Lower lobe of right lung (tissue), 2 donors: ENCODE results near the gene SLC8A1. TPM values are rescaled to one million over a fixed set of nuclear protein-coding genes. Genes with fewer than 3 reads are reported as not detected.

Experiments
- ATAC-seq, 2 donors: fragments of 200-7000 bp; cut with Tn5 transposase; one replicate each; pipeline ENCODE4 v1.9.1; 2020 to 2022; ENCODE audit warnings: mild to moderate bottlenecking in 2 of 2, moderate library complexity in 2 of 2
- DNase-seq: peaks from one replicate; pipeline ENCODE4 v3.0.0-alpha.2; 2020
- H3K27ac ChIP-seq: fragments of 200-600 bp; one replicate; pipeline ENCODE4 v1.8.0; 2022
- H3K27me3 ChIP-seq: fragments of 200-600 bp; one replicate; pipeline ENCODE4 v1.8.0; 2022; ENCODE audit warnings: low read depth
- H3K36me3 ChIP-seq: fragments of 200-600 bp; one replicate; pipeline ENCODE4 v1.8.0; 2022; ENCODE audit warnings: mild to moderate bottlenecking
- H3K4me1 ChIP-seq: fragments of 200-600 bp; one replicate; pipeline ENCODE4 v1.8.0; 2022
- H3K4me3 ChIP-seq: fragments of 200-600 bp; one replicate; pipeline ENCODE4 v1.8.0; 2022; ENCODE audit warnings: mild to moderate bottlenecking
- H3K9me3 ChIP-seq: fragments of 200-600 bp; one replicate; pipeline ENCODE4 v1.8.0; 2022
- intact Hi-C: fragments of 100-400 bp; cut with DNase I; formaldehyde crosslinking; loops from one replicate; pipeline ENCODE4 v1.11.0; 2022
- total RNA-seq: library from RNA; stranded (reverse); fragmentation: NEBNext Ultra II Directional; extraction: Animal tissue kit (Norgen Biotek cat#: 25700); gene quantifications from one replicate; pipeline ENCODE4 v1.2.1, GENCODE V29; 2021
- TF ChIP-seq, protein P1 (sequence below): fragments of 200-600 bp; IDR thresholded peaks from one replicate; pipeline ENCODE4 v1.8.0; 2022; ENCODE audit warnings: antibody characterized with exemption, mild to moderate bottlenecking
- donor health status: DM: no; HTN: yes; CAD: no; lungs with severe emphysema.

The SLC8A1 gene
- total RNA-seq, 1 donor from 2014 or later, result 58.5 TPM

DNA sequence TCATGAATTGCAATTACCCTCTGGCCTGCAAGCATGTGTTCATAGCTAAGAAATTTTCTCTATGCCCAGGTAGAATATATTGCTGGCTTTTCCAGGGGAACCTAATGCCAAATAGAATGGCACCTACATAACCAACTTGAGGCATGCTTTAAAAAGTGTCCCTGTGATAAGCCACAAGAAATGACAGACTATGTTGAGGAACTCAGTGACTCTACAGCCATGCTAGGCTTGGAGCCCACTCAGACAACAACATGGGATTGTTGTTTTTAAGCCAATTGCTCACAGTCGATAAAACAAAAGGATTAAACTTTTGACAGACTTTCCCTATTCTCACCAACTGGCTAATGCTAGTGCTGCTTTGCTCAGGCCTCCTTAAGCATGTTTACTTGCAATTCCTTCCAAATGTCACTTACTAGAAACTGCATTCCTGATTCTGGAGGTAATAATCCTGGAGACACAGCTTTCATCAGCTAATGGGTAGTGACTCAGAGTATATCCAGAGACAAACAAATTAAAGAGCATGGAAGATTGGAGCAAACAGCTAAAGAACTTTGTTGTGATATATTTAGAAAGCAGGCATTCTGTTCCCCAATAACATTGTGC is 249.0 kb downstream of the SLC8A1 start:
- intact Hi-C loops, result no loop called here
- H3K4me1 ChIP-seq, result no peaks in the 10 kb centered on the region
- H3K4me3 ChIP-seq, result no peak overlapping the region
- H3K9me3 ChIP-seq, result no peaks in the 10 kb centered on the region
- H3K27me3 ChIP-seq, result no peaks in the 10 kb centered on the region
- H3K27ac ChIP-seq, result no peak overlapping the region
- H3K36me3 ChIP-seq, result no peaks in the 10 kb centered on the region
- TF ChIP-seq, protein P1, sequence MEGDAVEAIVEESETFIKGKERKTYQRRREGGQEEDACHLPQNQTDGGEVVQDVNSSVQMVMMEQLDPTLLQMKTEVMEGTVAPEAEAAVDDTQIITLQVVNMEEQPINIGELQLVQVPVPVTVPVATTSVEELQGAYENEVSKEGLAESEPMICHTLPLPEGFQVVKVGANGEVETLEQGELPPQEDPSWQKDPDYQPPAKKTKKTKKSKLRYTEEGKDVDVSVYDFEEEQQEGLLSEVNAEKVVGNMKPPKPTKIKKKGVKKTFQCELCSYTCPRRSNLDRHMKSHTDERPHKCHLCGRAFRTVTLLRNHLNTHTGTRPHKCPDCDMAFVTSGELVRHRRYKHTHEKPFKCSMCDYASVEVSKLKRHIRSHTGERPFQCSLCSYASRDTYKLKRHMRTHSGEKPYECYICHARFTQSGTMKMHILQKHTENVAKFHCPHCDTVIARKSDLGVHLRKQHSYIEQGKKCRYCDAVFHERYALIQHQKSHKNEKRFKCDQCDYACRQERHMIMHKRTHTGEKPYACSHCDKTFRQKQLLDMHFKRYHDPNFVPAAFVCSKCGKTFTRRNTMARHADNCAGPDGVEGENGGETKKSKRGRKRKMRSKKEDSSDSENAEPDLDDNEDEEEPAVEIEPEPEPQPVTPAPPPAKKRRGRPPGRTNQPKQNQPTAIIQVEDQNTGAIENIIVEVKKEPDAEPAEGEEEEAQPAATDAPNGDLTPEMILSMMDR, result no peak
- ATAC-seq (no peak), DNase-seq (no peak)

DNA sequence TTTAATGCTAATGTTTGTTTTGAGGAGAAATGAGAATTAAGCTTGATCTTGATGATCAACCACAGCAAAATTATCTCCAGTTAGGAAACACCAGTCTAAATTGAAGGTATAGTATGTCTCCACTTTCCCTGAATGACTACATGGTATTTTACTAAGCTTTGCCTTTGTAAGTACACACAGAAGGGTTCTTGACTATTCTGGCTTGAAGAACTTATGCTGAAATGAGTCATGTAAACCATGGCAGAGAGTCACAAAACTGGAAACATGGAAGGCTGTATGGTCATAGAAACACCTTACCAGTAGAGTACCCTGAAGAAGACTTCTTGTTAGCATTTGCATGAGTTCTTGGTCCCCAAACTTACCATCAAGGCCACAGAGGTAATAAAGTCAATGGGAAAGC is 250.5 kb downstream of the SLC8A1 start:
- no peaks in the 10 kb centered on the region for H3K9me3 ChIP-seq
- ATAC-seq, result no peak
- no peak overlapping the region for H3K27ac ChIP-seq
- intact Hi-C loops, result no loop called here
- H3K4me3 ChIP-seq, result no peak overlapping the region
- no peaks in the 10 kb centered on the region for H3K36me3 ChIP-seq
- TF ChIP-seq, protein P1, result no peak
- no peak for DNase-seq
- H3K4me1 ChIP-seq, result no peaks in the 10 kb centered on the region
- no peaks in the 10 kb centered on the region for H3K27me3 ChIP-seq

DNA sequence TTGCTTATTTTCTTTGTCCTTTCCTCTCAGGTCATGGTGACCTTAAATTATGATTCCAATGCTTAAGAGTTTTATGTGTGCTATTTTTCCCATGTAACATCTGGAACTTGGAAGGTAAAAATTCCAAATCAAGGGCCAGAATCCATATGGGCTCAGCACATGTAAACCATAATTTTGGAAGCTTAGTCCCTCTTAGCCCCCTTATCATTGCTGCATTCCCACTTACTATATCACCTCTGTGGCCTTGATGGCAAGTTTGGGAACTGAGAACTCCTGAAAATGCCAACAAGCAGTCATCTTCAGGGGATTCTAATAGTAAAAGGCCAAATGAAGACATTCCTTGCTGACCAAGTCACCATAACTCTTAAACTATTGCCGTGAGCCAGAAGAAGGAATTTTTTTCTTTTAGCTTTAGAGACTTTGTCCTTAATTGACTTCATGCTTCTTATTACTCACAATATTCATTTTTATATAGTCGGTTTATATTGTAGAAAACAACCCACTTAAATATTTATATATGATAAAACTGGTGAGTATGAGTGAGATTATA is 251.4 kb downstream of the SLC8A1 start:
- Histone ChIP-seq H3K27me3 (no peaks in the 10 kb centered on the region), H3K27ac (no peak overlapping the region), H3K36me3 (no peaks in the 10 kb centered on the region), H3K4me3 (no peak overlapping the region), H3K9me3 (no peaks in the 10 kb centered on the region), H3K4me1 (no peaks in the 10 kb centered on the region)
- TF ChIP-seq, protein P1, result no peak
- intact Hi-C loops, result no loop called here
- DNase-seq, result no peak
- no peak for ATAC-seq

DNA sequence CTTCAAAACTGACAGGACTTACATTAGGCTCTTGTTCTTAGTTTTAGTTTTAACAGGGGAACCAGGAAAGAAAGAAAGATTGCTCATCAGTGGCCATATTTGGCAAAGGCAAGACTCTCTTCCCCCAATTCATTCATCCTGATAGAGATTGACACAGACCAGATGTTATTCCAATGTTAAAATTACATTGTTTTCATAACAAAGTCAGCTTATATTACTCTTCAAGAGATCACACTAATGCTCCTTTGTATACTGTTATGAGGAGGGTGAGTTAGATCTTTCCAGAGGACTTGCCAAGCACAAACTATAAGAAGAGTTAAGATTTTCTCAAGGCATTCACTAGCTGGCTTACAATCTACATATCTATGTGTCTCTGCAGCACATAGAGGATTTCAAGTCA is 252.1 kb downstream of the SLC8A1 start:
- Histone ChIP-seq H3K4me3 (no peak overlapping the region), H3K4me1 (no peaks in the 10 kb centered on the region), H3K27ac (no peak overlapping the region), H3K27me3 (no peaks in the 10 kb centered on the region), H3K9me3 (no peaks in the 10 kb centered on the region), H3K36me3 (no peaks in the 10 kb centered on the region)
- intact Hi-C loops, result no loop called here
- DNase-seq (no peak), ATAC-seq (no peak)
- TF ChIP-seq, protein P1, result no peak

DNA sequence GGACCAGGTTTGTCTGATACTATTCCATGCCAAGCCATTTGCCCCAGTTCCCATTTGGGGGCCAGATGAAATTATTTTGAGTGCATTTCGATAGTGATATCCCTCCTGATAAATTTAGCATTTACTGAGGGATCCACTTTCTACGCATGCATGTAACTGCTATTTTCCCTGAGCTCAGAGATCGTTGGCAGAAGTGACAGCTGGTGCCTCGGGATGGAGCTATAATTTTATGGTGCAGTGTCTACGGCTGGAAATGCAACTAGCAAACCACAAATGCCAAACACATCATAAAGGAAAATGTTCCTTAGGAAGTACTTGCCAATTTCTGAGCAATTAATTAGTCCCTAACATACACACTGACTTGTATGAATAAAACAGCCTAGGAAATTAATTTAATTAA is 254.8 kb downstream of the SLC8A1 start:
- no peaks in the 10 kb centered on the region for H3K36me3 ChIP-seq
- no peaks in the 10 kb centered on the region for H3K4me1 ChIP-seq
- DNase-seq (no peak), ATAC-seq (no peak)
- no peaks in the 10 kb centered on the region for H3K27me3 ChIP-seq
- H3K4me3 ChIP-seq, result no peak overlapping the region
- no peaks in the 10 kb centered on the region for H3K9me3 ChIP-seq
- intact Hi-C loops, result no loop called here
- H3K27ac ChIP-seq, result no peak overlapping the region
- TF ChIP-seq, protein P1, result no peak
